Measurements from ENCODE around the gene CALHM5.

The CALHM5 gene

DNA sequence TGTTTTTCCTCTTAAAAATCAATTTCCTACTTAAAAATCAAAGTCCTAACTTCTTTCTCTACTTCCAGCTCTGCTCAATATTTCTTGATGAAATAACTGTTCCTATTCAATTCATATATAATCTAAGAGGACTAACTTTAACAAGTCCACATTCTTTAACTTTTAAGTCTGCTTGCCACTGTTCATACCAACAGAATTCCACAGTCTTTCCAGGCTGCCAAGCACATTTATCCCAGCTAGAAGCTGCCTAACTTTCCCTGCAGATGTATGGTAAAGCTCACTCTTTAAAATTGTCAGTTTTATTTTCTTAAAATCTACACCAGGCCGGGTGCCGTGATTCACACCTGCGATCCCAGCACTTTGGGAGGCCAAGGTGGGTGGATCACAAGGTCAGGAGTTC, 38.7 kb upstream of the CALHM5 start:
- Histone ChIP-seq H3K4me3 (ENCODE audit: low read depth, low read length) (no peak overlapping the region), H3K27ac (ENCODE audit: extremely low read depth, low read depth, low read length) (no peak overlapping the region), H3K36me3 (ENCODE audit: control insufficient read depth in 2 of 2, insufficient read depth in 1 of 2, low read length in 2 of 2) (no peaks in the 10 kb centered on the region), H3K4me1 (ENCODE audit: control insufficient read depth, insufficient read depth, low read length) (no peaks in the 10 kb centered on the region), H3K9me3 (ENCODE audit: control insufficient read depth, insufficient read depth, low read depth, low read length) (no peaks in the 10 kb centered on the region)
- POLR2A ChIA-PET = no interaction called here
- no peak for TF ChIP-seq SALL2 (tag by site-specific recombination; IDR thresholded peaks at IDR 0.05; ENCODE audit: borderline replicate concordance)
- no peak for TF ChIP-seq ZNF211 (tag by site-specific recombination; IDR thresholded peaks at IDR 0.05; ENCODE audit: low read depth)
- no peak for TF ChIP-seq ZNF544 (tag by site-specific recombination; IDR thresholded peaks at IDR 0.05)
- TF ChIP-seq ZNF416 (tag by site-specific recombination; IDR thresholded peaks at IDR 0.05) = no peak
- TF ChIP-seq, protein P1, sequence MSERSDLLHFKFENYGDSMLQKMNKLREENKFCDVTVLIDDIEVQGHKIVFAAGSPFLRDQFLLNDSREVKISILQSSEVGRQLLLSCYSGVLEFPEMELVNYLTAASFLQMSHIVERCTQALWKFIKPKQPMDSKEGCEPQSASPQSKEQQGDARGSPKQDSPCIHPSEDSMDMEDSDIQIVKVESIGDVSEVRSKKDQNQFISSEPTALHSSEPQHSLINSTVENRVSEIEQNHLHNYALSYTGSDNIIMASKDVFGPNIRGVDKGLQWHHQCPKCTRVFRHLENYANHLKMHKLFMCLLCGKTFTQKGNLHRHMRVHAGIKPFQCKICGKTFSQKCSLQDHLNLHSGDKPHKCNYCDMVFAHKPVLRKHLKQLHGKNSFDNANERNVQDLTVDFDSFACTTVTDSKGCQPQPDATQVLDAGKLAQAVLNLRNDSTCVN (tag by site-specific recombination; optimal IDR thresholded peaks at IDR 0.05) = no peak
- no peak for TF ChIP-seq ZNF660 (tag by site-specific recombination; IDR thresholded peaks at IDR 0.05)
- TF ChIP-seq ZNF324 (tag by site-specific recombination; IDR thresholded peaks at IDR 0.05) = no peak
- TF ChIP-seq ZBTB48 (tag by site-specific recombination; IDR thresholded peaks at IDR 0.05) = no peak
- CTCF ChIA-PET = interaction anchor here (0.6 to 0.8 kb wide), 2 partner anchors 29 to 74 kb away, joined by 4 read pairs; no protein-coding TSS in a partner anchor

DNA sequence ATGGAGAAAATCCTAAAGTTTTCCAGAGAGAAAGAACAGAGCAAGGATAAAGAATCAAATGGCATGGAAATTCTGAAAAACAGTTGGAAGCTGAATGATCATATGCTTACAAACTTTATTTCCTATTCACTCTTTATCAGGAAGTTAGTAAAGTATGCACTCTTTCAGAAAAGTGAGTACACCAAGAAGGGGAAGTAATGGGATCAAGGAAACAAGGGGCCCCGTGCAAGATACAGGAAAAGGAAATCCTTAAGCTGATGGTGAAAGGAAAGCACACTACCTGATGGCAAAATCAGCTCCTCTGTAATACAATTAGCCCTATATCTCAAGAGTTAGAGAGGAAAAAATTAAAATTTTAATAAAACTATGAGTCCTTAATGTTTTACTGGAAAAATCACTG, 36.3 kb upstream of the CALHM5 start:
- Histone ChIP-seq H3K9me3 (ENCODE audit: control insufficient read depth, insufficient read depth, low read depth, low read length) (no peaks in the 10 kb centered on the region), H3K4me3 (ENCODE audit: low read depth, low read length) (no peak overlapping the region), H3K27ac (ENCODE audit: extremely low read depth, low read depth, low read length) (no peak overlapping the region), H3K4me1 (ENCODE audit: control insufficient read depth, insufficient read depth, low read length) (no peaks in the 10 kb centered on the region), H3K36me3 (ENCODE audit: control insufficient read depth in 2 of 2, insufficient read depth in 1 of 2, low read length in 2 of 2) (no peaks in the 10 kb centered on the region)
- ChIA-PET POLR2A (no interaction called here), CTCF (interaction anchor here (0.5 to 1.3 kb wide), 4 partner anchors 35 to 378 kb away, joined by 3 to 5 read pairs (median 4); no protein-coding TSS in a partner anchor)
- TF ChIP-seq ZNF664 (tag by site-specific recombination; IDR thresholded peaks at IDR 0.05) (no peak), ZNF558 (tag by site-specific recombination; IDR thresholded peaks at IDR 0.05) (no peak), ZEB2 (tag by site-specific recombination; IDR thresholded peaks at IDR 0.05) (no peak), ZNF791 (tag by site-specific recombination; IDR thresholded peaks at IDR 0.05) (no peak), BCL11A (tag by site-specific recombination; IDR thresholded peaks at IDR 0.05; ENCODE audit: low read depth) (no peak), ZBTB17 (tag by site-specific recombination; IDR thresholded peaks at IDR 0.05) (no peak), PBX3 (CRISPR knock-in tag; IDR thresholded peaks at IDR 0.05) (no peak), MZF1 (tag by site-specific recombination; IDR thresholded peaks at IDR 0.05; ENCODE audit: borderline replicate concordance) (no peak), ZFP41 (tag by site-specific recombination; IDR thresholded peaks at IDR 0.05; ENCODE audit: borderline replicate concordance) (no peak), ZBTB11 (tag by site-specific recombination; conservative IDR thresholded peaks at IDR 0.05; ENCODE audit: low read depth) (no peak), ZNF416 (tag by site-specific recombination; IDR thresholded peaks at IDR 0.05) (no peak)
- TF ChIP-seq, protein P2, sequence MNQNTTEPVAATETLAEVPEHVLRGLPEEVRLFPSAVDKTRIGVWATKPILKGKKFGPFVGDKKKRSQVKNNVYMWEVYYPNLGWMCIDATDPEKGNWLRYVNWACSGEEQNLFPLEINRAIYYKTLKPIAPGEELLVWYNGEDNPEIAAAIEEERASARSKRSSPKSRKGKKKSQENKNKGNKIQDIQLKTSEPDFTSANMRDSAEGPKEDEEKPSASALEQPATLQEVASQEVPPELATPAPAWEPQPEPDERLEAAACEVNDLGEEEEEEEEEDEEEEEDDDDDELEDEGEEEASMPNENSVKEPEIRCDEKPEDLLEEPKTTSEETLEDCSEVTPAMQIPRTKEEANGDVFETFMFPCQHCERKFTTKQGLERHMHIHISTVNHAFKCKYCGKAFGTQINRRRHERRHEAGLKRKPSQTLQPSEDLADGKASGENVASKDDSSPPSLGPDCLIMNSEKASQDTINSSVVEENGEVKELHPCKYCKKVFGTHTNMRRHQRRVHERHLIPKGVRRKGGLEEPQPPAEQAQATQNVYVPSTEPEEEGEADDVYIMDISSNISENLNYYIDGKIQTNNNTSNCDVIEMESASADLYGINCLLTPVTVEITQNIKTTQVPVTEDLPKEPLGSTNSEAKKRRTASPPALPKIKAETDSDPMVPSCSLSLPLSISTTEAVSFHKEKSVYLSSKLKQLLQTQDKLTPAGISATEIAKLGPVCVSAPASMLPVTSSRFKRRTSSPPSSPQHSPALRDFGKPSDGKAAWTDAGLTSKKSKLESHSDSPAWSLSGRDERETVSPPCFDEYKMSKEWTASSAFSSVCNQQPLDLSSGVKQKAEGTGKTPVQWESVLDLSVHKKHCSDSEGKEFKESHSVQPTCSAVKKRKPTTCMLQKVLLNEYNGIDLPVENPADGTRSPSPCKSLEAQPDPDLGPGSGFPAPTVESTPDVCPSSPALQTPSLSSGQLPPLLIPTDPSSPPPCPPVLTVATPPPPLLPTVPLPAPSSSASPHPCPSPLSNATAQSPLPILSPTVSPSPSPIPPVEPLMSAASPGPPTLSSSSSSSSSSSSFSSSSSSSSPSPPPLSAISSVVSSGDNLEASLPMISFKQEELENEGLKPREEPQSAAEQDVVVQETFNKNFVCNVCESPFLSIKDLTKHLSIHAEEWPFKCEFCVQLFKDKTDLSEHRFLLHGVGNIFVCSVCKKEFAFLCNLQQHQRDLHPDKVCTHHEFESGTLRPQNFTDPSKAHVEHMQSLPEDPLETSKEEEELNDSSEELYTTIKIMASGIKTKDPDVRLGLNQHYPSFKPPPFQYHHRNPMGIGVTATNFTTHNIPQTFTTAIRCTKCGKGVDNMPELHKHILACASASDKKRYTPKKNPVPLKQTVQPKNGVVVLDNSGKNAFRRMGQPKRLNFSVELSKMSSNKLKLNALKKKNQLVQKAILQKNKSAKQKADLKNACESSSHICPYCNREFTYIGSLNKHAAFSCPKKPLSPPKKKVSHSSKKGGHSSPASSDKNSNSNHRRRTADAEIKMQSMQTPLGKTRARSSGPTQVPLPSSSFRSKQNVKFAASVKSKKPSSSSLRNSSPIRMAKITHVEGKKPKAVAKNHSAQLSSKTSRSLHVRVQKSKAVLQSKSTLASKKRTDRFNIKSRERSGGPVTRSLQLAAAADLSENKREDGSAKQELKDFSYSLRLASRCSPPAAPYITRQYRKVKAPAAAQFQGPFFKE (tag by site-specific recombination; IDR thresholded peaks at IDR 0.05; ENCODE audit: borderline replicate concordance) = no peak
- TF ChIP-seq, protein P3, sequence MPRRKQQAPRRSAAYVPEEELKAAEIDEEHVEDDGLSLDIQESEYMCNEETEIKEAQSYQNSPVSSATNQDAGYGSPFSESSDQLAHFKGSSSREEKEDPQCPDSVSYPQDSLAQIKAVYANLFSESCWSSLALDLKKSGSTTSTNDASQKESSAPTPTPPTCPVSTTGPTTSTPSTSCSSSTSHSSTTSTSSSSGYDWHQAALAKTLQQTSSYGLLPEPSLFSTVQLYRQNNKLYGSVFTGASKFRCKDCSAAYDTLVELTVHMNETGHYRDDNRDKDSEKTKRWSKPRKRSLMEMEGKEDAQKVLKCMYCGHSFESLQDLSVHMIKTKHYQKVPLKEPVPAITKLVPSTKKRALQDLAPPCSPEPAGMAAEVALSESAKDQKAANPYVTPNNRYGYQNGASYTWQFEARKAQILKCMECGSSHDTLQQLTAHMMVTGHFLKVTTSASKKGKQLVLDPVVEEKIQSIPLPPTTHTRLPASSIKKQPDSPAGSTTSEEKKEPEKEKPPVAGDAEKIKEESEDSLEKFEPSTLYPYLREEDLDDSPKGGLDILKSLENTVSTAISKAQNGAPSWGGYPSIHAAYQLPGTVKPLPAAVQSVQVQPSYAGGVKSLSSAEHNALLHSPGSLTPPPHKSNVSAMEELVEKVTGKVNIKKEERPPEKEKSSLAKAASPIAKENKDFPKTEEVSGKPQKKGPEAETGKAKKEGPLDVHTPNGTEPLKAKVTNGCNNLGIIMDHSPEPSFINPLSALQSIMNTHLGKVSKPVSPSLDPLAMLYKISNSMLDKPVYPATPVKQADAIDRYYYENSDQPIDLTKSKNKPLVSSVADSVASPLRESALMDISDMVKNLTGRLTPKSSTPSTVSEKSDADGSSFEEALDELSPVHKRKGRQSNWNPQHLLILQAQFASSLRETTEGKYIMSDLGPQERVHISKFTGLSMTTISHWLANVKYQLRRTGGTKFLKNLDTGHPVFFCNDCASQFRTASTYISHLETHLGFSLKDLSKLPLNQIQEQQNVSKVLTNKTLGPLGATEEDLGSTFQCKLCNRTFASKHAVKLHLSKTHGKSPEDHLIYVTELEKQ (tag by site-specific recombination; IDR thresholded peaks at IDR 0.05; ENCODE audit: borderline replicate concordance) = no peak
